GM12891 (cell line): ENCODE results near the gene CLCF1.

Source experiments
- POLR2A ChIP-seq: IDR thresholded peaks from 2 replicates; pipeline ENCODE4 v1.6.1; 2011; ENCODE audit warnings: low read depth, low read length, control low read depth
- POLR2AphosphoS5 ChIP-seq: IDR thresholded peaks from 2 replicates; pipeline ENCODE4 v1.6.1; 2011; ENCODE audit warnings: low read depth, low read length, control low read depth
- SPI1 ChIP-seq: IDR thresholded peaks from 2 replicates; pipeline ENCODE4 v1.6.1; 2011; ENCODE audit warnings: low read depth, low read length, control low read depth
- TAF1 ChIP-seq: IDR thresholded peaks from 2 replicates; pipeline ENCODE4 v1.6.1; 2011; ENCODE audit warnings: low read depth, low read length, control low read depth

- TF ChIP-seq POLR2A (no peak), TAF1 (no peak), POLR2AphosphoS5 (no peak), SPI1 (no peak)
Measured at GRCh38 chr11:67420646-67421429, 47.4 kb upstream of the CLCF1 start.
